Liver (tissue), 3 donors: ENCODE measurements around the gene DCK.

Experiments used
- CTCF ChIP-seq: fragments of 150-350 bp; IDR thresholded peaks from 2 replicates; pipeline ENCODE4 v1.5.1; 2017; ENCODE audit warnings: improper control_type of control experiment, low read depth, low read length; ENCODE audit not compliant: missing input control
- JUND ChIP-seq, 2 donors: IDR thresholded peaks; 2 replicates each; pipeline ENCODE4 v1.6.1; 2016; ENCODE audit warnings: antibody characterized with exemption in 2 of 2
- RAD21 ChIP-seq, 2 donors: IDR thresholded peaks; 2 replicates each; pipeline ENCODE4 v1.6.1; 2016; ENCODE audit warnings: antibody characterized with exemption in 2 of 2, mild to moderate bottlenecking in 2 of 2
- SP1 ChIP-seq: IDR thresholded peaks from 2 replicates; pipeline ENCODE4 v1.6.1; 2018; ENCODE audit warnings: antibody characterized with exemption, mild to moderate bottlenecking
- donor health status: healthy.
- donor health status: healthy.

GRCh38 chr4:71020611-71021010 lies 27.2 kb downstream of the DCK start:
- TF ChIP-seq RAD21 (IDR thresholded peaks at IDR 0.05) = no peak
- no peak for TF ChIP-seq CTCF
- no peak for TF ChIP-seq JUND (IDR thresholded peaks at IDR 0.05)
- TF ChIP-seq SP1 = no peak
